Epithelial cell of prostate (primary cell): ENCODE measurements around the gene CSRNP3.
"Not testable (repeated sequence)": the region's sequence is repeated elsewhere in the genome, so short reads cannot be mapped to it uniquely, and the experiment has no call there.

Experiments used
- DNase-seq: peaks from one replicate; pipeline ENCODE4 v3.0.0-alpha.2; 2011; ENCODE audit warnings: low read depth, low spot score
- H3K27ac ChIP-seq: fragments of 450-650 bp; 2 replicates; pipeline ENCODE4 v1.5.1; 2017; ENCODE audit warnings: mild to moderate bottlenecking

CSRNP3 gene

GRCh38 chr2:165666073-165666472 lies 196.6 kb downstream of the CSRNP3 start:
- not testable (repeated sequence) for DNase-seq, H3K27ac ChIP-seq

- no peak overlapping the region for H3K27ac ChIP-seq
- DNase-seq, result no peak
These were observed 197.1 kb downstream of the CSRNP3 start for GRCh38 chr2:165666605-165667004.

- no peak overlapping the region for H3K27ac ChIP-seq
- DNase-seq, result no peak
These were observed 197.9 kb downstream of the CSRNP3 start for GRCh38 chr2:165667375-165667774.

- no peak for DNase-seq
These were observed 205.3 kb downstream of the CSRNP3 start for GRCh38 chr2:165674780-165675179.

GRCh38 chr2:165675551-165675968 lies 206.1 kb downstream of the CSRNP3 start:
- DNase-seq, result peak; percentile 10
- peak overlapping the region; percentile 28 for H3K27ac ChIP-seq

More at GRCh38 chr2:165674780-165675179, 205.3 kb downstream of the CSRNP3 start:
- H3K27ac ChIP-seq, result no peak overlapping the region

GRCh38 chr2:165678882-165679281 lies 209.4 kb downstream of the CSRNP3 start:
- H3K27ac ChIP-seq, result no peak overlapping the region
- no peak for DNase-seq

- DNase-seq, result no peak
- H3K27ac ChIP-seq, result no peak overlapping the region
These were observed 210.1 kb downstream of the CSRNP3 start for GRCh38 chr2:165679621-165680020.

- no peak for DNase-seq
- no peak overlapping the region for H3K27ac ChIP-seq
These were observed 212.3 kb downstream of the CSRNP3 start for GRCh38 chr2:165681841-165682240.

GRCh38 chr2:165682546-165682945 lies 213.0 kb downstream of the CSRNP3 start:
- DNase-seq, result no peak

GRCh38 chr2:165686800-165687199 lies 217.3 kb downstream of the CSRNP3 start:
- no peak for DNase-seq
- H3K27ac ChIP-seq, result no peak overlapping the region

More at GRCh38 chr2:165682546-165682945, 213.0 kb downstream of the CSRNP3 start:
- H3K27ac ChIP-seq, result no peak overlapping the region

GRCh38 chr2:165687426-165688002 lies 218.0 kb downstream of the CSRNP3 start:
- no peak overlapping the region for H3K27ac ChIP-seq
- DNase-seq, result no peak

GRCh38 chr2:165691615-165692014 lies 222.1 kb downstream of the CSRNP3 start:
- no peak overlapping the region for H3K27ac ChIP-seq
- no peak for DNase-seq

- no peak overlapping the region for H3K27ac ChIP-seq
- DNase-seq, result no peak
These were observed 223.4 kb downstream of the CSRNP3 start for GRCh38 chr2:165692906-165693305.

GRCh38 chr2:165693838-165694237 lies 224.3 kb downstream of the CSRNP3 start:
- H3K27ac ChIP-seq, result no peak overlapping the region
- no peak for DNase-seq

GRCh38 chr2:165697748-165698443 lies 228.4 kb downstream of the CSRNP3 start:
- H3K27ac ChIP-seq, result no peak overlapping the region
- DNase-seq, result no peak

GRCh38 chr2:165698444-165698884 lies 229.0 kb downstream of the CSRNP3 start:
- peak; percentile 20 for DNase-seq
- H3K27ac ChIP-seq, result no peak overlapping the region

- no peak overlapping the region for H3K27ac ChIP-seq
These were observed 230.4 kb downstream of the CSRNP3 start for GRCh38 chr2:165699946-165700345.

GRCh38 chr2:165700531-165700930 lies 231.0 kb downstream of the CSRNP3 start:
- H3K27ac ChIP-seq, result no peak overlapping the region
- DNase-seq, result no peak

More at GRCh38 chr2:165699946-165700345, 230.4 kb downstream of the CSRNP3 start:
- no peak for DNase-seq

- DNase-seq, result no peak
- no peak overlapping the region for H3K27ac ChIP-seq
These were observed 231.6 kb downstream of the CSRNP3 start for GRCh38 chr2:165701147-165701546.

GRCh38 chr2:165706960-165707487 lies 237.5 kb downstream of the CSRNP3 start:
- H3K27ac ChIP-seq, result no peak overlapping the region
- DNase-seq, result no peak

- no peak overlapping the region for H3K27ac ChIP-seq
- no peak for DNase-seq
These were observed 246.6 kb downstream of the CSRNP3 start for GRCh38 chr2:165716091-165716490.
